Stomach (tissue), 9 donors: ENCODE results near the gene TRIM17. TPM values are rescaled to one million over a fixed set of nuclear protein-coding genes. Genes with fewer than 3 reads are reported as not detected.
A peak's percentile ranks its signal among the peaks of the same experiment; 100 is the strongest.

Experiments used
- DNase-seq, 2 donors: peaks; one replicate each; pipeline versions ENCODE4 v3.0.0 to v3.0.0-alpha.2; 2013 to 2019
- H3K27ac ChIP-seq, 5 donors: fragments of 200-600 bp in 4 of 5; sonication (generic) in 4 of 5; one replicate each; pipeline ENCODE4 v1.5.1; 2013 to 2019; ENCODE audit warnings: mild to moderate bottlenecking in 1 of 5, moderate library complexity in 1 of 5
- H3K27me3 ChIP-seq, 3 donors: fragments of 200-600 bp; sonication (generic); one replicate each; pipeline ENCODE4 v1.5.1; 2017 to 2019; ENCODE audit warnings: mixed run types in 1 of 3
- H3K36me3 ChIP-seq, 4 donors: fragments of 200-600 bp; sonication (generic); 1 replicate in 3 of 4; 2 replicates in 1 of 4; pipeline ENCODE4 v1.5.1; 2016 to 2019
- H3K4me1 ChIP-seq, 4 donors: fragments of 200-600 bp; sonication (generic); one replicate each; pipeline ENCODE4 v1.5.1; 2016 to 2019
- H3K4me3 ChIP-seq, 4 donors: fragments of 200-600 bp; sonication (generic) in 3 of 4; one replicate each; pipeline ENCODE4 v1.5.1; 2016 to 2019; ENCODE audit warnings: mild to moderate bottlenecking in 1 of 4
- H3K9me3 ChIP-seq, 4 donors: fragments of 200-600 bp; sonication (generic); one replicate each; pipeline ENCODE4 v1.5.1; 2016 to 2019
- EP300 ChIP-seq: sonication (generic); formaldehyde crosslinking; IDR thresholded peaks from one replicate; pipeline ENCODE4 v1.6.1; 2017; ENCODE audit warnings: antibody characterized with exemption
- POLR2A ChIP-seq, 4 donors: fragments of 450-650 bp; IDR thresholded peaks; one replicate each; pipeline ENCODE4 v1.6.1; 2016; ENCODE audit warnings: antibody characterized with exemption in 4 of 4, control low read depth in 2 of 4, mild to moderate bottlenecking in 1 of 4, moderate library complexity in 1 of 4
- POLR2AphosphoS5 ChIP-seq, 3 donors: sonication (generic); formaldehyde crosslinking; IDR thresholded peaks; one replicate each; pipeline ENCODE4 v1.6.1; 2016; ENCODE audit warnings: antibody characterized with exemption in 3 of 3
- WGBS, 5 donors: extraction: QIAGEN DNeasy Blood & Tissue Kit in 3 of 5; methylation state at CpG; one replicate each; pipeline versions ENCODE4 v1.1.5 to v1.1.7; 2013 to 2018; 5-methylcytosine and 5-hydroxymethylcytosine counted together
- intact Hi-C: fragments of 100-400 bp; cut with DNase I; formaldehyde crosslinking; loops from one replicate; pipeline ENCODE4 v1.15.1; 2023; ENCODE audit warnings: low total_unique reads
- polyA plus RNA-seq, 3 donors: library from polyadenylated mRNA; stranded (reverse); fragments of 200-250 nt; gene quantifications; one replicate each; pipeline ENCODE4 v1.2.3, GENCODE V29; 2013
- total RNA-seq, 5 donors: library from RNA; depleted of rRNA; stranded (reverse); fragments of >200 nt; gene quantifications; one replicate each; pipeline versions ENCODE4 v1.1.0 to v1.2.3, GENCODE V29; 2014 to 2016
- TF ChIP-seq, protein P1 (sequence below), 7 experiments: fragments of 450-650 bp in 4 of 7; fragments of 200-600 bp in 3 of 7; sonication (generic) in 3 of 7; IDR thresholded peaks; one replicate each; pipeline ENCODE4 v1.5.1; 2016 to 2019; ENCODE audit warnings: antibody characterized with exemption in 7 of 7, control low read depth in 2 of 7, mild to moderate bottlenecking in 1 of 7
- donor health status: healthy with polysubstance abuse.
- donor health status: Bipolar disorder and iron deficiency.
- donor health status: healthy.

Gene TRIM17
- total and polyA plus RNA-seq, 8 donors: 1.2 to 6.2 (median 1.8) TPM; not detected in 3

DNA sequence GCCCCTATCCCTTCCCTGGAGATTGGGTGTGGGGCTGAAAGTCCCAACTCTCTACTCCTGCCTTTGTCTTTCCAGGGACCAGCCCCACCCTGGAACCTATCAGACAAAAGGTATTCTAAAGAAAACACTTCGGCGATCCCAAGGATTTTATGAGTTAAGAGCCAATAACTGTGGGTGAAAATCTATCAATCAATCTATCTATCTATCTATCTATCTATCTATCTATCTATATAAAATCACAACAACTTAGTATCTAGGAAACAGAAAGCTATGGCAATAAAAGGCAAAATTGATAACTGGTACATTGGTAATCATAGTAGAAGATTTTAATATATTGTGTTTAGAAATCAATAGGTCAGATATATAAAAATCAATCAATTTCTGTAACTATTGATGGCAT lies 32.9 kb downstream of the TRIM17 start:
- H3K36me3 ChIP-seq: no peaks in the 10 kb centered on the region
- 52 to 79% (median 64%) methylated on average over 2 of the region's 2 CpGs for WGBS, 5 donors

DNA sequence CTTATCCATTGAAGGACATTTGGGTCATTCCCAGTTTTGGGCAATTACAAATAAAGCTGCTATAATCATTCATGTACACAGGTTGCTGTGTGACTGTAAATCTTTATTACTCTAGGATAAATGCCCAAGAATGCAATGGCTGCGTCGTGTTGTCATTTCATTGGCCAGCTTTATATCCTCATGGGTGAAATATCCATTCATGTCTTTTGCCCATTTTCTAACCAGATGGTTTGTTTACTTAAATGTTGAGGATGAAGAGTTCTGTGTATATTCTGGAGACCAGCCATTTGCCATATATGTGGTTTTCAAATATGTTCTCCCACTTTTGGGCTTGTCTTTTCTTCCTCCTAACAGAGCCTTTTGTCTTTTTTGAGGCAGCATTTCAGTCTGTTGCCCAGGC lies 35.3 kb downstream of the TRIM17 start:
- Histone ChIP-seq H3K4me1 (peaks cover 11 to 18% (median 17%) of the 10 kb centered on the region in 4 donors), H3K27ac (no peak overlapping the region), H3K4me3 (no peak overlapping the region), H3K36me3 (no peaks in the 10 kb centered on the region), H3K27me3 (peaks cover 0 to 27% (median 4%) of the 10 kb centered on the region in 3 donors), H3K9me3 (no peaks in the 10 kb centered on the region)
- 73 to 90% (median 87%) methylated on average over 2 of the region's 2 CpGs for WGBS, 5 donors
- DNase-seq: no peak
- intact Hi-C loops: no loop called here
- no peak for TF ChIP-seq POLR2AphosphoS5 (IDR thresholded peaks at IDR 0.05)
- TF ChIP-seq POLR2A (IDR thresholded peaks at IDR 0.05): no peak
- TF ChIP-seq EP300: no peak
- TF ChIP-seq, protein P1, sequence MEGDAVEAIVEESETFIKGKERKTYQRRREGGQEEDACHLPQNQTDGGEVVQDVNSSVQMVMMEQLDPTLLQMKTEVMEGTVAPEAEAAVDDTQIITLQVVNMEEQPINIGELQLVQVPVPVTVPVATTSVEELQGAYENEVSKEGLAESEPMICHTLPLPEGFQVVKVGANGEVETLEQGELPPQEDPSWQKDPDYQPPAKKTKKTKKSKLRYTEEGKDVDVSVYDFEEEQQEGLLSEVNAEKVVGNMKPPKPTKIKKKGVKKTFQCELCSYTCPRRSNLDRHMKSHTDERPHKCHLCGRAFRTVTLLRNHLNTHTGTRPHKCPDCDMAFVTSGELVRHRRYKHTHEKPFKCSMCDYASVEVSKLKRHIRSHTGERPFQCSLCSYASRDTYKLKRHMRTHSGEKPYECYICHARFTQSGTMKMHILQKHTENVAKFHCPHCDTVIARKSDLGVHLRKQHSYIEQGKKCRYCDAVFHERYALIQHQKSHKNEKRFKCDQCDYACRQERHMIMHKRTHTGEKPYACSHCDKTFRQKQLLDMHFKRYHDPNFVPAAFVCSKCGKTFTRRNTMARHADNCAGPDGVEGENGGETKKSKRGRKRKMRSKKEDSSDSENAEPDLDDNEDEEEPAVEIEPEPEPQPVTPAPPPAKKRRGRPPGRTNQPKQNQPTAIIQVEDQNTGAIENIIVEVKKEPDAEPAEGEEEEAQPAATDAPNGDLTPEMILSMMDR (IDR thresholded peaks at IDR 0.05): no peak

More for the DNA sequence above, 32.9 kb downstream of the TRIM17 start:
- Histone ChIP-seq H3K4me1 (peaks cover 6 to 9% (median 7%) of the 10 kb centered on the region in 4 donors), H3K27ac (no peak overlapping the region), H3K9me3 (no peaks in the 10 kb centered on the region), H3K4me3 (no peak overlapping the region), H3K27me3 (peaks cover 0 to 14% (median 0%) of the 10 kb centered on the region in 3 donors)
- TF ChIP-seq EP300: no peak
- TF ChIP-seq, protein P1 (IDR thresholded peaks at IDR 0.05): no peak
- no peak for TF ChIP-seq POLR2AphosphoS5 (IDR thresholded peaks at IDR 0.05)
- no peak for DNase-seq
- intact Hi-C loops: no loop called here

DNA sequence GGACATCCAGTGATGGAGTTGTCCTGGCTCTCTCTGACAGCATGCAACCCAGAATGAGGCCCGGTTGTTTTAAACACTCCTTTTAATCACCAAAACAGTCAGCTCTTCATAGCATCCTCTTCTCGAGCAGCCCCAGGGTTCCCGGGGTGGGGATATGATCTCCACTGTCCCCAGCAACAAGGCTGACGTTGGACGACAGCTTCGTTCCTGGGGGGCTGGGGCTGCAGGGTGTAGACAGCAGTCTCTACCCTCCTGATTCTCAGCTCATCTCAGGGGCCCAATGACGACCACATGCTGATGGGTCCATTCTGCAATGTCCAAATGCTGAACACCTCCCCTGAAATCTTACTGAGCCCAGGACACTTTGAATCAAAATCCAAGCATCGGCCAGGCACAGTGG lies 37.0 kb downstream of the TRIM17 start:
- H3K4me3 ChIP-seq: no peak overlapping the region
- peaks cover 0 to 27% (median 4%) of the 10 kb centered on the region in 3 donors for H3K27me3 ChIP-seq
- H3K4me1 ChIP-seq: peaks cover 12 to 26% (median 21%) of the 10 kb centered on the region in 4 donors
- TF ChIP-seq POLR2AphosphoS5 (IDR thresholded peaks at IDR 0.05): no peak
- TF ChIP-seq POLR2A (IDR thresholded peaks at IDR 0.05): no peak
- TF ChIP-seq, protein P1 (IDR thresholded peaks at IDR 0.05): no peak
- TF ChIP-seq EP300: no peak
- no peak overlapping the region for H3K27ac ChIP-seq
- H3K9me3 ChIP-seq: no peaks in the 10 kb centered on the region
- intact Hi-C loops: no loop called here
- DNase-seq: no peak
- WGBS, 5 donors: 72 to 85% (median 84%) methylated on average over 8 of the region's 8 CpGs
- no peaks in the 10 kb centered on the region for H3K36me3 ChIP-seq

DNA sequence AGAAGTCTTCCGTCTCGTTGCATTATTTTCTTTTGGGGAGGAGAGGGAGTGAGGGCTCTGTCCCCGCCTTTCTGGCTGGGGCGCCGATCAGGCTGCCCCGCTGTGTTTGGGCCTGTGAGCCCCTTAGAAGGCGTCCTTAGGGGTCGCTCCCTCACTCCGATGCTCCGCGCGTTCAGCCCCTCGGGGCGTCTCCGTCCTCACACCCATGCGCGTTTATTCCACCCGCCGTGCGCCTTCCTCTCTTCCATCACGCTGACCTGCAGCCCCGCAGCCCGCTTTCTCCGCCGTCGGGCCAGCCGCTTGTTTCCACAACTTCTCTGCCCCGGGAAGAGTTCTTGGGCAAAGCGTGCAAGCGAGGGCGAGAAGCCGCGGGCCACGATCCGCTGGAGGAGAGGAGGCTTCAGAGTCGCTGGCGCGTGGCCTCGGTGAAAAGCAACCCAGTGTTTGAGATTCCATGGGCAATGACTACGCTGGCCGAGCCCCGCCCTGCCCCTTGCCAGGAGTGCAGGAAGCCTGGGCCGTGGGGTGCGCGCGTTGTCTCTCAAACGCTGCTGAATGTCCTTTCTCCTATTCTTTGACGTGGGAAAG lies 37.7 kb downstream of the TRIM17 start:
- 2 to 29% (median 4%) methylated on average over 41 to 48 of the region's 48 CpGs for WGBS, 5 donors
- Histone ChIP-seq H3K9me3 (no peaks in the 10 kb centered on the region), H3K27ac (peak overlapping the region in 3 of 5 donors; percentile 30 to 70 (median 50)), H3K36me3 (no peaks in the 10 kb centered on the region), H3K4me1 (peaks cover 14 to 29% (median 22%) of the 10 kb centered on the region in 4 donors), H3K27me3 (peaks cover 0 to 27% (median 4%) of the 10 kb centered on the region in 3 donors), H3K4me3 (peak overlapping the region; percentile 49 to 68 (median 57))
- no peak for TF ChIP-seq POLR2A (IDR thresholded peaks at IDR 0.05)
- TF ChIP-seq, protein P1 (IDR thresholded peaks at IDR 0.05): peak in 1 of 7 experiments; percentile 2
- intact Hi-C loops: no loop called here
- no peak for DNase-seq
